Hepatocyte (in vitro differentiated cells): Measurements from ENCODE around the gene ARHGEF10L. TPM values are rescaled to one million over a fixed set of nuclear protein-coding genes. Genes with fewer than 3 reads are reported as not detected.

Source experiments
- DNase-seq: peaks from one replicate; pipeline ENCODE4 v3.0.0-alpha.2; 2016; ENCODE audit warnings: low spot score
- H2AFZ ChIP-seq: fragments of 200-600 bp; sonication (generic); 2 replicates; pipeline ENCODE4 v1.6.0; 2016; ENCODE audit warnings: antibody characterized with exemption, mild to moderate bottlenecking
- H3K27ac ChIP-seq: fragments of 200-600 bp; sonication (generic); 2 replicates; pipeline ENCODE4 v1.5.1; 2016; ENCODE audit warnings: mild to moderate bottlenecking
- H3K27me3 ChIP-seq: fragments of 200-600 bp; sonication (generic); 2 replicates; pipeline ENCODE4 v1.6.1; 2016
- H3K36me3 ChIP-seq: fragments of 200-600 bp; sonication (generic); replicated peaks from 2 replicates; pipeline ENCODE4 v1.5.1; 2016; ENCODE audit warnings: low read depth; ENCODE audit not compliant: insufficient read depth
- H3K4me1 ChIP-seq: fragments of 200-600 bp; sonication (generic); 2 replicates; pipeline ENCODE4 v1.5.1; 2016; ENCODE audit warnings: mild to moderate bottlenecking, moderate library complexity; ENCODE audit not compliant: insufficient read depth
- H3K4me2 ChIP-seq: fragments of 200-600 bp; sonication (generic); 2 replicates; pipeline ENCODE4 v1.6.0; 2016
- H3K4me3 ChIP-seq: fragments of 200-600 bp; sonication (generic); 2 replicates; pipeline ENCODE4 v1.5.1; 2016; ENCODE audit warnings: mild to moderate bottlenecking
- H3K79me2 ChIP-seq: fragments of 200-600 bp; sonication (generic); 2 replicates; pipeline ENCODE4 v1.6.0; 2017; ENCODE audit warnings: mild to moderate bottlenecking
- H3K9me2 ChIP-seq: fragments of 200-600 bp; sonication (generic); replicated peaks from 2 replicates; pipeline ENCODE4 v1.6.0; 2017; ENCODE audit warnings: mild to moderate bottlenecking; ENCODE audit not compliant: insufficient read depth
- H3K9me3 ChIP-seq: fragments of 200-600 bp; sonication (generic); 2 replicates; pipeline ENCODE4 v1.5.1; 2016; ENCODE audit warnings: low read depth, mild to moderate bottlenecking
- H4K20me1 ChIP-seq: fragments of 200-600 bp; sonication (generic); 2 replicates; pipeline ENCODE4 v1.6.0; 2016; ENCODE audit warnings: mild to moderate bottlenecking; ENCODE audit not compliant: insufficient read depth, poor library complexity, severe bottlenecking
- EZH2 ChIP-seq: fragments of 200-600 bp; sonication (generic); IDR thresholded peaks from 2 replicates; pipeline ENCODE4 v1.6.1; 2016; ENCODE audit warnings: antibody characterized with exemption, mild to moderate bottlenecking, borderline replicate concordance
- EZH2phosphoT487 ChIP-seq: fragments of 200-600 bp; sonication (generic); IDR thresholded peaks from one replicate; pipeline ENCODE4 v1.6.1; 2018; ENCODE audit warnings: antibody characterized with exemption, mild to moderate bottlenecking, low read depth, moderate library complexity; ENCODE audit not compliant: unreplicated experiment, severe bottlenecking
- WGBS: methylation state at CpG from one replicate; pipeline ENCODE4 v1.1.6; 2016; ENCODE audit warnings: low lambda C conversion rate; ENCODE audit errors: missing lambda C conversion rate; 5-methylcytosine and 5-hydroxymethylcytosine counted together
- polyA plus RNA-seq: library from polyadenylated mRNA; unstranded; fragments of >200 nt; fragmentation: Nextera tagmentation; extraction: Ambion mirVana; gene quantifications from 2 replicates; pipeline ENCODE4 v1.2.1, GENCODE V29; 2016
- total RNA-seq: library from RNA; depleted of rRNA; stranded (reverse); fragments of >200 nt; gene quantifications from 2 replicates; pipeline ENCODE4 v1.2.3, GENCODE V29; 2014
- TF ChIP-seq, protein P1 (sequence below): fragments of 200-600 bp; sonication (generic); IDR thresholded peaks from 2 replicates; pipeline ENCODE4 v1.5.1; 2016; ENCODE audit warnings: antibody characterized with exemption, mild to moderate bottlenecking; ENCODE audit not compliant: poor library complexity

Gene ARHGEF10L
- total and polyA plus RNA-seq, 2 experiments from 2014 or later, result 40.4 to 48.3 TPM

GRCh38 chr1:17697458-17697857 lies 158.0 kb downstream of the ARHGEF10L start:
- H3K9me2 ChIP-seq, result no peaks in the 10 kb centered on the region
- 89% methylated on average over 5 of the region's 5 CpGs for WGBS
- no peak overlapping the region for H3K27ac ChIP-seq

GRCh38 chr1:17699581-17699980 lies 160.1 kb downstream of the ARHGEF10L start:
- WGBS, result 89% methylated on average over 19 of the region's 19 CpGs
- no peak for DNase-seq

More at GRCh38 chr1:17697458-17697857, 158.0 kb downstream of the ARHGEF10L start:
- no peak for DNase-seq
- H3K9me3 ChIP-seq, result no peaks in the 10 kb centered on the region
- H3K4me3 ChIP-seq, result no peak overlapping the region
- H2AFZ ChIP-seq, result no peak overlapping the region
- H3K27me3 ChIP-seq, result no peaks in the 10 kb centered on the region
- H3K4me1 ChIP-seq, result no peaks in the 10 kb centered on the region
- no peaks in the 10 kb centered on the region for H3K79me2 ChIP-seq
- H3K4me2 ChIP-seq, result no peak overlapping the region
- no peaks in the 10 kb centered on the region for H4K20me1 ChIP-seq
- TF ChIP-seq, protein P1, sequence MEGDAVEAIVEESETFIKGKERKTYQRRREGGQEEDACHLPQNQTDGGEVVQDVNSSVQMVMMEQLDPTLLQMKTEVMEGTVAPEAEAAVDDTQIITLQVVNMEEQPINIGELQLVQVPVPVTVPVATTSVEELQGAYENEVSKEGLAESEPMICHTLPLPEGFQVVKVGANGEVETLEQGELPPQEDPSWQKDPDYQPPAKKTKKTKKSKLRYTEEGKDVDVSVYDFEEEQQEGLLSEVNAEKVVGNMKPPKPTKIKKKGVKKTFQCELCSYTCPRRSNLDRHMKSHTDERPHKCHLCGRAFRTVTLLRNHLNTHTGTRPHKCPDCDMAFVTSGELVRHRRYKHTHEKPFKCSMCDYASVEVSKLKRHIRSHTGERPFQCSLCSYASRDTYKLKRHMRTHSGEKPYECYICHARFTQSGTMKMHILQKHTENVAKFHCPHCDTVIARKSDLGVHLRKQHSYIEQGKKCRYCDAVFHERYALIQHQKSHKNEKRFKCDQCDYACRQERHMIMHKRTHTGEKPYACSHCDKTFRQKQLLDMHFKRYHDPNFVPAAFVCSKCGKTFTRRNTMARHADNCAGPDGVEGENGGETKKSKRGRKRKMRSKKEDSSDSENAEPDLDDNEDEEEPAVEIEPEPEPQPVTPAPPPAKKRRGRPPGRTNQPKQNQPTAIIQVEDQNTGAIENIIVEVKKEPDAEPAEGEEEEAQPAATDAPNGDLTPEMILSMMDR, result no peak
- no peak for TF ChIP-seq EZH2
- no peak for TF ChIP-seq EZH2phosphoT487
- H3K36me3 ChIP-seq, result no peaks in the 10 kb centered on the region

DNA sequence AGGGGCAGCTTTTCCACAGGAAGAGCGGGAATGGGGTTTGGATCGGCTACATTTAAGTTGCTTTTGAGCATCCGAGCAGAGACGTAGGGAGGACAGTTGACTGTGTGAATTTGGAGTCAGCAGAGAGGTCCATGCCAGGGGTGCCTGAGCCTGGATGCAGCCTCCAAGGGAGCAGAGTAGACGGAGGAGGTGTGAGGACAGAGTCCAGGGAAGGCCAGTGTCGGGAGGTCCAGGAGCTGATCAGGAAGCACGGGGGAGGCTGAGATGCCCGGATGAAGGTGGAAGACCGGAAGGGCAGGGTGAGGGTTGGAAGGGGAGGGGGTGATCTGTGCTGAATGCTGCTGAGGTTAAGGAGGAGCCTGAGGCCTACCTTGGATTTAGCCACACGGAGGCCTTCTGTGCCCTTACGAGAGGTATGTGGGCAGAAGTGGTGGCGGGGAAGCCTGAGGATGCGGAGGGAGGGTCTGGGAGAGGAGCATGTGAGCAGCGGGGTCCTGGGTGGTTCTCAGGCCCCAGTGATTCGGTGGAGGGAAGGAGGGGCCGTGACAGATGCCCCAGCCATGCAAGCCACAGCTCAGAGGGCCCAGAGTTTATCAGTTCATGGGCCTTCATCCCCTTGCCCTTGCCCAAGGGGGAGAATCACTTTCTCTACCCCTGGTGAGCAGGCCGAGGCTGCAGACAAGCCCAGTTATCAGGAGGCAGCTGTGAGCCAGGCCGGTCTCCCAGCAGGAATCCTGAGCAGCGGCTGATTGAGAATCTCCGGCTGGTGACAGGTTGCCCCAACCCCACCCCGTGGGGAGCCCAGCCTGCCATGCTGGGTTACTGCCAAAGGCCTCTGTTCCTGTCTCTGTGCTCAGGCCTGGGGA lies 161.7 kb downstream of the ARHGEF10L start:
- no peaks in the 10 kb centered on the region for H3K79me2 ChIP-seq
- no peak overlapping the region for H2AFZ ChIP-seq
- no peaks in the 10 kb centered on the region for H3K9me3 ChIP-seq
- H3K4me3 ChIP-seq, result no peak overlapping the region
- H3K36me3 ChIP-seq, result no peaks in the 10 kb centered on the region
- H3K4me1 ChIP-seq, result no peaks in the 10 kb centered on the region
- no peak for TF ChIP-seq EZH2phosphoT487
- 79% methylated on average over 21 of the region's 21 CpGs for WGBS
- H3K27ac ChIP-seq, result no peak overlapping the region
- no peaks in the 10 kb centered on the region for H4K20me1 ChIP-seq
- H3K27me3 ChIP-seq, result no peaks in the 10 kb centered on the region
- H3K9me2 ChIP-seq, result no peaks in the 10 kb centered on the region
- DNase-seq, result no peak
- H3K4me2 ChIP-seq, result no peak overlapping the region

More at GRCh38 chr1:17699581-17699980, 160.1 kb downstream of the ARHGEF10L start:
- Histone ChIP-seq H3K9me2 (no peaks in the 10 kb centered on the region), H3K36me3 (no peaks in the 10 kb centered on the region), H3K4me1 (no peaks in the 10 kb centered on the region), H3K9me3 (no peaks in the 10 kb centered on the region), H3K27me3 (no peaks in the 10 kb centered on the region), H3K27ac (no peak overlapping the region), H2AFZ (no peak overlapping the region), H3K79me2 (no peaks in the 10 kb centered on the region), H3K4me2 (no peak overlapping the region), H3K4me3 (no peak overlapping the region), H4K20me1 (no peaks in the 10 kb centered on the region)
- TF ChIP-seq EZH2phosphoT487, result no peak
- TF ChIP-seq, protein P1, result no peak
- no peak for TF ChIP-seq EZH2

DNA sequence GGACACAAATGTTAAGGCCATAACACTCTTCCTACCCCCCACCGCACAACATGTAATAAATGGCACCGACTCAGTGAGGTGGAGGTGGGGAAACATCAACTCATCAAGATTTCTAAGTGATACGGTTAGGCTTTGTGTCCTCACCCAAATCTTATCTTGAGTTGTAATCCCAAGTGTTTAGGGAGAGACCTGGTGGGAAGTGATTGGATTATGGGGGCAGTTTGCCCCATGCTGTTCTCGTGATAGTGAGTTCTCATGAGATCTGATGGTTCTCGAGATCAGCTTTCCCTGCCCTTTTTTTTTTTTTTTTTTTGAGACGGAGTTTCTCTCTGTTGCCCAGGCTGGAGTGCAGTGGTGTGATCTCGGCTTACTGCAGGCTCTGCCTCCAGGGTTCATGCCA lies 164.7 kb downstream of the ARHGEF10L start:
- no peaks in the 10 kb centered on the region for H3K36me3 ChIP-seq
- no peak overlapping the region for H3K4me2 ChIP-seq
- no peak overlapping the region for H3K4me3 ChIP-seq
- no peaks in the 10 kb centered on the region for H4K20me1 ChIP-seq
- H3K9me2 ChIP-seq, result no peaks in the 10 kb centered on the region
- H2AFZ ChIP-seq, result no peak overlapping the region
- no peaks in the 10 kb centered on the region for H3K27me3 ChIP-seq
- no peak overlapping the region for H3K27ac ChIP-seq
- DNase-seq, result no peak
- TF ChIP-seq EZH2 (no peak), EZH2phosphoT487 (no peak)
- TF ChIP-seq, protein P1, result no peak
- whole genome bisulfite sequencing, result 64% methylated on average over 7 of the region's 7 CpGs
- no peaks in the 10 kb centered on the region for H3K4me1 ChIP-seq
- H3K79me2 ChIP-seq, result no peaks in the 10 kb centered on the region
- no peaks in the 10 kb centered on the region for H3K9me3 ChIP-seq
